T47D (cell line): ENCODE results near the gene SLC28A3.

Experiments used
- DNase-seq, 2 experiments: peaks; one replicate each; pipeline versions ENCODE4 v3.0.0 to v3.0.0-alpha.2; 2011 to 2012; ENCODE audit warnings: low read depth in 1 of 2, low spot score in 1 of 2
- JUND ChIP-seq: IDR thresholded peaks from 2 replicates; pipeline ENCODE4 v1.6.1; 2012; ENCODE audit warnings: low read depth
- in situ Hi-C: cut with HindIII; loops from 2 replicates; pipeline ENCODE4 v1.10.0; 2016; ENCODE audit warnings: low sequenced_read_pairs, low pct_unique_long_range_greater_than_20kb

Gene SLC28A3

GRCh38 chr9:84239343-84239742, 101.2 kb downstream of the SLC28A3 start:
- in situ Hi-C loops = no loop called here
- DNase-seq = no peak

GRCh38 chr9:84238652-84239051, 101.9 kb downstream of the SLC28A3 start:
- no peak for TF ChIP-seq JUND
- no peak for DNase-seq
- in situ Hi-C loops = no loop called here

More at GRCh38 chr9:84239343-84239742, 101.2 kb downstream of the SLC28A3 start:
- no peak for TF ChIP-seq JUND

- in situ Hi-C loops = no loop called here
- TF ChIP-seq JUND = no peak
- no peak for DNase-seq
Measured at GRCh38 chr9:84235511-84235910, 105.0 kb downstream of the SLC28A3 start.

GRCh38 chr9:84230355-84231145, 110.0 kb downstream of the SLC28A3 start:
- no peak for TF ChIP-seq JUND
- peak in 1 of 2 experiments; percentile 42 for DNase-seq
- in situ Hi-C loops = no loop called here

GRCh38 chr9:84229191-84229590, 111.4 kb downstream of the SLC28A3 start:
- DNase-seq = no peak
- TF ChIP-seq JUND = no peak
- in situ Hi-C loops = no loop called here

- TF ChIP-seq JUND = no peak
- in situ Hi-C loops = no loop called here
- DNase-seq = no peak
Measured at GRCh38 chr9:84228130-84228720, 112.3 kb downstream of the SLC28A3 start.

GRCh38 chr9:84226126-84226525, 114.4 kb downstream of the SLC28A3 start:
- DNase-seq = no peak
- TF ChIP-seq JUND = no peak
- in situ Hi-C loops = no loop called here
